K562 (cell line): ENCODE results near the gene CTTNBP2. TPM values are rescaled to one million over a fixed set of nuclear protein-coding genes. Genes with fewer than 3 reads are reported as not detected.

ENCODE experiments used
- ATAC-seq: fragments of 200-7000 bp; cut with Tn5 transposase; 3 replicates; pipeline ENCODE4 v1.9.1; 2020; ENCODE audit warnings: moderate library complexity
- BruUV-seq: library from RNA; stranded (reverse); fragments of 400-500 nt; replicated peaks from 2 replicates; lab custom pipeline; 2021; lab: Mats Ljungman, UMichigan
- CTCF ChIA-PET: fragments of 300-600 bp; formaldehyde crosslinking; extraction: SDS; loops from one replicate; lab custom pipeline; 2021; ENCODE audit warnings: low intra/inter-chr PET ratio; lab: Yijun Ruan, JAX
- POLR2A ChIA-PET: fragments of 300-600, 350-650 bp; sonication (Branson Sonifier 250); formaldehyde crosslinking; extraction: SDS; loops from one replicate; lab custom pipeline; 2021; ENCODE audit warnings: antibody characterized with exemption, inconsistent platforms; lab: Yijun Ruan, JAX
- DNase-seq, 4 experiments: peaks; one replicate each; pipeline versions ENCODE4 v3.0.0 to v3.0.0-alpha.2; 2011 to 2018; ENCODE audit warnings: low spot score in 3 of 4, mixed read lengths in 3 of 4; ENCODE audit errors: extremely low read depth in 1 of 4
- FAIRE-seq: peaks from 2 replicates; lab custom pipeline; 2011; peaks lifted over from hg19 to GRCh38; lab: Jason Lieb, UNC
- H2AFZ ChIP-seq: 2 replicates; pipeline ENCODE4 v1.6.0; 2011; ENCODE audit warnings: low read depth, low read length, control low read depth, inconsistent platforms
- H3K27ac ChIP-seq: fragments of 200-600 bp; 3 replicates; pipeline ENCODE4 v1.8.0; 2011; ENCODE audit warnings: low read depth, mild to moderate bottlenecking, control low read depth, inconsistent platforms, low read length, moderate library complexity, mixed read lengths; ENCODE audit errors: extremely low read depth
- H3K27me3 ChIP-seq, 2 experiments: fragments of 300-600 bp in 1 of 2; 2 replicates in 1 of 2; 3 replicates in 1 of 2; pipeline versions ENCODE4 v1.6.0 to v1.8.0; 2011; ENCODE audit warnings: inconsistent platforms in 2 of 2, low read length in 2 of 2, mild to moderate bottlenecking in 1 of 2, mixed read lengths in 1 of 2, moderate library complexity in 1 of 2; ENCODE audit not compliant: control insufficient read depth in 2 of 2, insufficient read depth in 2 of 2
- H3K36me3 ChIP-seq: fragments of 300-600 bp; 3 replicates; pipeline ENCODE4 v1.8.0; 2011; ENCODE audit warnings: mild to moderate bottlenecking, low read length, inconsistent platforms; ENCODE audit not compliant: control insufficient read depth, insufficient read depth
- H3K4me1 ChIP-seq, 2 experiments: fragments of 200-600 bp in 1 of 2; replicated peaks in 1 of 2; 2 replicates in 1 of 2; 3 replicates in 1 of 2; pipeline versions ENCODE4 v1.5.1 to v1.8.0; 2011; ENCODE audit warnings: inconsistent platforms in 2 of 2, low read length in 2 of 2, mild to moderate bottlenecking in 1 of 2, mixed read lengths in 1 of 2, moderate library complexity in 1 of 2; ENCODE audit not compliant: control insufficient read depth in 2 of 2, insufficient read depth in 2 of 2
- H3K4me2 ChIP-seq: 2 replicates; pipeline ENCODE4 v1.6.1; 2011; ENCODE audit warnings: low read length, control low read depth, inconsistent platforms, mixed read lengths; ENCODE audit not compliant: insufficient read depth
- H3K4me3 ChIP-seq: fragments of 200-600 bp; sonication (generic), shearing (Covaris generic); 2 replicates; pipeline ENCODE4 v1.5.1; 2016; ENCODE audit warnings: control low read depth, inconsistent platforms
- H3K79me2 ChIP-seq: fragments of 200-600 bp; 3 replicates; pipeline ENCODE4 v1.8.0; 2011; ENCODE audit warnings: low read length, inconsistent platforms; ENCODE audit not compliant: control insufficient read depth, insufficient read depth
- H3K9ac ChIP-seq, 2 experiments: 2 replicates each; pipeline versions ENCODE4 v1.6.0 to v1.6.1; 2011; ENCODE audit warnings: low read depth in 2 of 2, low read length in 2 of 2, control low read depth in 1 of 2, inconsistent platforms in 1 of 2, mild to moderate bottlenecking in 1 of 2, mixed read lengths in 1 of 2; ENCODE audit not compliant: insufficient read depth in 1 of 2
- H3K9me1 ChIP-seq: one replicate; pipeline ENCODE4 v1.6.0; 2011; ENCODE audit warnings: inconsistent platforms, mild to moderate bottlenecking, low read length, moderate library complexity; ENCODE audit not compliant: control insufficient read depth, insufficient read depth
- H3K9me3 ChIP-seq: replicated peaks from 2 replicates; pipeline ENCODE4 v1.5.1; 2011; ENCODE audit warnings: low read depth, low read length, inconsistent platforms; ENCODE audit not compliant: control insufficient read depth, insufficient read depth
- H4K20me1 ChIP-seq: replicated peaks from 2 replicates; pipeline ENCODE4 v1.6.1; 2011; ENCODE audit warnings: low read length, inconsistent platforms, mixed read lengths; ENCODE audit not compliant: control insufficient read depth, insufficient read depth
- FOXP4 ChIP-seq: sonication (generic); formaldehyde crosslinking; IDR thresholded peaks from 2 replicates; pipeline ENCODE4 v1.8.0; 2022; ENCODE audit warnings: mild to moderate bottlenecking, missing genetic modification reagents, borderline replicate concordance
- NFIC ChIP-seq: fragments of 450-650 bp; IDR thresholded peaks from 2 replicates; pipeline ENCODE4 v1.6.1; 2017; ENCODE audit warnings: mild to moderate bottlenecking, inconsistent platforms
- TCF15 ChIP-seq: fragments of 250-450 bp; sonication (Bioruptor Pico); IDR thresholded peaks from 2 replicates; pipeline ENCODE4 v1.8.0; 2022; ENCODE audit warnings: moderate library complexity, mild to moderate bottlenecking, inconsistent platforms
- ZNF354B ChIP-seq: fragments of 250-450 bp; sonication (Bioruptor Pico); IDR thresholded peaks from 2 replicates; pipeline ENCODE4 v1.4.0; 2020
- WGBS: fragments of 100-300 bp; shearing (Covaris generic); methylation state at CpG from one replicate; pipeline ENCODE4 v1.1.6; 2016; ENCODE audit warnings: low coverage, mixed read lengths; ENCODE audit not compliant: insufficient coverage; ENCODE audit errors: missing lambda C conversion rate; 5-methylcytosine and 5-hydroxymethylcytosine counted together
- in situ Hi-C: fragments of 300-500 bp; cut with MboI; formaldehyde crosslinking; loops from 4 replicates; pipeline ENCODE4 v1.15.0; 2018; ENCODE audit warnings: inconsistent platforms, mixed read lengths
- intact Hi-C: fragments of 100-400 bp; cut with micrococcal nuclease; formaldehyde crosslinking; loops from 2 replicates; pipeline ENCODE4 v1.14.2; 2022
- polyA plus RNA-seq, 8 experiments: library from polyadenylated mRNA; depleted of rRNA in 4 of 8; stranded (reverse) in 5 of 8; unstranded in 3 of 8; fragments of >200 nt; fragmentation: Nextera tagmentation in 2 of 8; fragmentation: Illumina TruSeq in 1 of 8; extraction: Ambion mirVana in 2 of 8; extraction: Trizol in 1 of 8; gene quantifications; 2 replicates each; pipeline versions ENCODE4 v1.2.1 to v1.2.3, GENCODE V29; 2011 to 2014; ENCODE audit warnings: inconsistent platforms in 1 of 8, missing spikeins in 1 of 8
- total RNA-seq, 7 experiments: library from RNA; depleted of rRNA in 6 of 7; stranded (reverse); fragments of >200 nt in 6 of 7; fragmentation: Illumina TruSeq in 2 of 7; extraction: Trizol in 2 of 7; gene quantifications; 2 replicates each; pipeline versions ENCODE4 v1.2.1 to v1.2.3, GENCODE V29; 2011 to 2021; ENCODE audit warnings: low replicate concordance in 1 of 7

The CTTNBP2 gene
- total and polyA plus RNA-seq, 9 of the 15 experiments (the other 6 are each of a cell fraction or from before 2014, with no cell fraction given): 0.05 TPM; not detected in 8

- CTCF ChIA-PET: no interaction called here
- TF ChIP-seq FOXP4: no peak
- TF ChIP-seq ZNF354B (CRISPR knock-in tag): no peak
- no peak for TF ChIP-seq TCF15 (CRISPR knock-in tag)
- 0 out of 2 replicates have a peak, but pooled peaks have one; percentile 15 for TF ChIP-seq NFIC
Measured at GRCh38 chr7:117901089-117901797, 28.0 kb upstream of the CTTNBP2 start.

More at GRCh38 chr7:117901089-117901797, 28.0 kb upstream of the CTTNBP2 start:
- Histone ChIP-seq H3K4me2 (no peak overlapping the region), H3K79me2 (no peaks in the 10 kb centered on the region), H3K9ac (no peak overlapping the region), H3K9me3 (no peaks in the 10 kb centered on the region), H3K9me1 (no peaks in the 10 kb centered on the region), H3K4me1 (no peaks in the 10 kb centered on the region), H3K27ac (no peak overlapping the region), H4K20me1 (no peaks in the 10 kb centered on the region), H2AFZ (no peak overlapping the region), H3K4me3 (no peak overlapping the region), H3K27me3 (no peaks in the 10 kb centered on the region), H3K36me3 (no peaks in the 10 kb centered on the region)
- POLR2A ChIA-PET: interaction anchor here (1.4 kb wide), 1 partner anchor 9 kb away, joined by 3 read pairs; no protein-coding TSS in a partner anchor
- in situ Hi-C loops (no loop called here), intact Hi-C loops (no loop called here)
- WGBS: 1% methylated on average over 5 of the region's 5 CpGs
- no peak for DNase-seq
- no peak for FAIRE-seq
- BruUV-seq: no TSS peak
- no peak; the same call in 2 of the 3 replicates for ATAC-seq
